Upper lobe of right lung (tissue), 1 donor: ENCODE data around the gene CTF1. TPM values are rescaled to one million over a fixed set of nuclear protein-coding genes. Genes with fewer than 3 reads are reported as not detected.

Experiments used
- ATAC-seq: fragments of 200-7000 bp; cut with Tn5 transposase; one replicate; pipeline ENCODE4 v1.9.1; 2020; ENCODE audit warnings: mild to moderate bottlenecking, moderate library complexity
- DNase-seq: peaks from one replicate; pipeline ENCODE4 v3.0.0-alpha.2; 2020
- H3K27ac ChIP-seq: fragments of 200-600 bp; one replicate; pipeline ENCODE4 v1.8.0; 2022
- H3K27me3 ChIP-seq: fragments of 200-600 bp; one replicate; pipeline ENCODE4 v1.8.0; 2022; ENCODE audit warnings: mild to moderate bottlenecking
- H3K36me3 ChIP-seq: fragments of 200-600 bp; one replicate; pipeline ENCODE4 v1.8.0; 2022
- H3K4me1 ChIP-seq: fragments of 200-600 bp; one replicate; pipeline ENCODE4 v1.8.0; 2022
- H3K4me3 ChIP-seq: fragments of 200-600 bp; one replicate; pipeline ENCODE4 v1.8.0; 2022; ENCODE audit warnings: mild to moderate bottlenecking
- H3K9me3 ChIP-seq: fragments of 200-600 bp; one replicate; pipeline ENCODE4 v1.8.0; 2022
- intact Hi-C: fragments of 100-400 bp; cut with DNase I; formaldehyde crosslinking; loops from one replicate; pipeline ENCODE4 v1.11.0; 2022
- total RNA-seq: library from RNA; stranded (reverse); fragmentation: NEBNext Ultra II Directional; extraction: Animal tissue kit (Norgen Biotek cat#: 25700); gene quantifications from one replicate; pipeline ENCODE4 v1.2.1, GENCODE V29; 2021
- TF ChIP-seq, protein P1 (sequence below): fragments of 200-600 bp; IDR thresholded peaks from one replicate; pipeline ENCODE4 v1.8.0; 2022; ENCODE audit warnings: antibody characterized with exemption
- donor health status: DM: no; HTN: yes; CAD: no; lungs with severe emphysema.

Gene CTF1
- total RNA-seq, 1 donor from 2014 or later: 9.3 TPM

DNA sequence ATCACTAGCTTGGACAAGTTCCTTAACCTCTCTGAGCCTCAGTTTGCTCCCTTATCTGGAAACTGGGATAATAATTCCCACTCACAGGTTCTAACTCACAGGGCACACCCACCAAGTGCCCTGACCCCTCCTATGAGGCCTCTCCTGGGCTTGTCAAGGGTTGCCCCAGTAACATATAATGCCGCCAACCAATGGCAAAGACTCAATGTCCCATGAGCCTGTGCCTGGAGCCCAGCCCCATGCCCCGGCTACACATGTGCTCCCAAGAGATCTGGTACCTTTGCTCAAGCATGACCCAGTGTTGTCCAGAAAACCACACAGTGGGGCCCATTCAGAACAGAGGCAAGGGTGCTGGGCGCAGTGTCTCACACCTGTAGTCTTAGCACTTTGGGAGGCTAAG, 18.4 kb downstream of the CTF1 start:
- H3K36me3 ChIP-seq: no peaks in the 10 kb centered on the region
- TF ChIP-seq, protein P1, sequence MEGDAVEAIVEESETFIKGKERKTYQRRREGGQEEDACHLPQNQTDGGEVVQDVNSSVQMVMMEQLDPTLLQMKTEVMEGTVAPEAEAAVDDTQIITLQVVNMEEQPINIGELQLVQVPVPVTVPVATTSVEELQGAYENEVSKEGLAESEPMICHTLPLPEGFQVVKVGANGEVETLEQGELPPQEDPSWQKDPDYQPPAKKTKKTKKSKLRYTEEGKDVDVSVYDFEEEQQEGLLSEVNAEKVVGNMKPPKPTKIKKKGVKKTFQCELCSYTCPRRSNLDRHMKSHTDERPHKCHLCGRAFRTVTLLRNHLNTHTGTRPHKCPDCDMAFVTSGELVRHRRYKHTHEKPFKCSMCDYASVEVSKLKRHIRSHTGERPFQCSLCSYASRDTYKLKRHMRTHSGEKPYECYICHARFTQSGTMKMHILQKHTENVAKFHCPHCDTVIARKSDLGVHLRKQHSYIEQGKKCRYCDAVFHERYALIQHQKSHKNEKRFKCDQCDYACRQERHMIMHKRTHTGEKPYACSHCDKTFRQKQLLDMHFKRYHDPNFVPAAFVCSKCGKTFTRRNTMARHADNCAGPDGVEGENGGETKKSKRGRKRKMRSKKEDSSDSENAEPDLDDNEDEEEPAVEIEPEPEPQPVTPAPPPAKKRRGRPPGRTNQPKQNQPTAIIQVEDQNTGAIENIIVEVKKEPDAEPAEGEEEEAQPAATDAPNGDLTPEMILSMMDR: no peak
- no peaks in the 10 kb centered on the region for H3K4me1 ChIP-seq
- DNase-seq: no peak
- H3K27me3 ChIP-seq: no peaks in the 10 kb centered on the region
- no peak overlapping the region for H3K4me3 ChIP-seq
- ATAC-seq: no peak
- no peak overlapping the region for H3K27ac ChIP-seq
- H3K9me3 ChIP-seq: no peaks in the 10 kb centered on the region
- intact Hi-C loops: no loop called here

DNA sequence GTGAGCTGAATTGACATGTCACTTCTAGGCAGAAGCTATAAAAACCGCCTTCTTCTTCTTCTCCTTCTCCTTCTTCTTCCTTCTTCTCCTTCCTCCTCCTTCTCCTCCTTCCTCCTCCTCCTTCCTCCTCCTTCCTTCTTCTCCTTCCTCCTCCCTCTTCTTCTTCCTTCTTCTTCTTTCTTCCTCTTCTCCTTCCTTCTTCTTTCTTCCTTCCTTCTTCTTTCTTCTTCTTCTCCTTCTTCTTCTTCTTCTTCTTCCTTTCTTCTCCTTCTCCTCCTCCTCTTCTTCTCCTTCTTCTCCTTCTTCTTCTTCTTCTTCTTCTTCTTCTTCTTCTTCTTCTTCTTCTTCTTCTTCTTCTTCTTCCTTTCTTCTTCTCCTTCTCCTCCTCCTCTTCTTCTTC, 22.2 kb downstream of the CTF1 start:
- intact Hi-C loops: no loop called here
- Histone ChIP-seq H3K9me3 (no peaks in the 10 kb centered on the region), H3K4me1 (peaks cover 4% of the 10 kb centered on the region), H3K4me3 (no peak overlapping the region), H3K36me3 (no peaks in the 10 kb centered on the region), H3K27ac (no peak overlapping the region), H3K27me3 (no peaks in the 10 kb centered on the region)
- no peak for ATAC-seq
- no peak for DNase-seq
- TF ChIP-seq, protein P1: no peak

DNA sequence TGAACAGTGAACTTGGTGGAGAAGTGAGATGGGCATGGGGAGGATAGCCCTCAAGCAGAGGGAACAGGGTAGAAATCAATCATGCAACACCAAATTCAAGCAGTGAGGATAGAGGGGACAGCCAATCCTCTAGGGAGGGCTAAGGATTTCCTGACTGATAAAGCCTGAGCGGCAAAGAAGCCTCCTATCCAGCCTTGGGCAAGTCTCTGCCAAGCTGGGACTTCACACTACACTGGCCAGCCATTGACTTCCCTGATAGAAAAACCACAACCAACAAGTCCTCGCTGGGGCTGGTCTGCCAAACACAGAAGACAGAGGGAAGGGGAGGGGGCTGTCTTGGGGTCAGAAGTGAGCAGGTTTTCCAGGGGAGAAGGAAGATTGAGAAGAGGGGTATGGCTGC, 24.5 kb downstream of the CTF1 start:
- H3K4me3 ChIP-seq: no peak overlapping the region
- TF ChIP-seq, protein P1: no peak
- peaks cover 8% of the 10 kb centered on the region for H3K4me1 ChIP-seq
- no peaks in the 10 kb centered on the region for H3K9me3 ChIP-seq
- no peaks in the 10 kb centered on the region for H3K27me3 ChIP-seq
- DNase-seq: no peak
- no peak for ATAC-seq
- H3K36me3 ChIP-seq: no peaks in the 10 kb centered on the region
- no peak overlapping the region for H3K27ac ChIP-seq
- intact Hi-C loops: no loop called here

DNA sequence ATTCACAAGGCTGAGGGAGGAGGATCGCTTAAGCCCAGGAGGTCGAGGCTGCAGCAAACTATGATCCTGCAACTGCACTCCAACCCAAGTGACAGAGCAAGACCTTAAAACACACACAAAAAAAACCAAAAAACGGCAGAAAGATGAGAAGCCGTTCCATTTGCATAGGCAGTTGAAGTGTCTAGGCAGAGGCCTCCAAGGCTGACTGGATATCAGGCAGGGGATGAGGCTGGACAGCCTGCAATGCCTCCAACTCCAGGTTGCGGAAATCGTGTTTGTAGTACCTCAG, 25.0 kb downstream of the CTF1 start:
- intact Hi-C loops: no loop called here

DNA sequence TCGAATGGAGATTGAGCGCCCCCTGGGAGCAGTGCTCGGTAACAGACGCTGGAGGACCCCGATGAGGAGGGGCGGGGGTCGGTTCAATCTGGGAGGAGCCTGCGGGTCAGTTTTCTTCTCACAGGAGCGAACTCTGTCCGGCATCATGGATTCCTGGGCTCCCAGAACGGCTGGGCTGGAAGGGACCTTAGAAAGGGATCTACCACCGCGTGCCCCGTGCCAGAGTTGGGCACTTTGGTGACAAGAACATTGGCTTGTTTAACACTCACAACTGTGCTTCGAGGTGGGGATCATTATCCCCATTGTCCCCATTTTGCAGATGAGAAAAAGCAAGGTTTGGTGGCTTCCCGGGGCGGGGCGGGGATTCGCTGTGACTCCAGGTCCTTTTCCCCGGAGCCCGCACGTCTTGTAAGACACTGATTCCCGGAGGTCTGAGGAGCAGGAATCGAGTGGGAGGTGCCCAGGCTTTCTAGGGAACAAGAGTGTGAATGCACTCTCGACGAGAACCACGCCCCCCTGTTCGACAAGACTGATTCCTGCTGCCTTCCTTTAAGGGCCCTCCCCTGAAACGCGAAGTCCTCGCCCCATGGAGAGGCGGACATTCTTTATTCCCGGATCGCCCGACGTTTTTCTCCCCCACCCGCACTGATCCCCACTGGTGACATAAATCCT, 25.5 kb downstream of the CTF1 start:
- H3K4me1 ChIP-seq: peaks cover 8% of the 10 kb centered on the region
- intact Hi-C loops: no loop called here
- no peaks in the 10 kb centered on the region for H3K27me3 ChIP-seq
- no peaks in the 10 kb centered on the region for H3K9me3 ChIP-seq
- H3K36me3 ChIP-seq: no peaks in the 10 kb centered on the region
- TF ChIP-seq, protein P1: peak; percentile 92
- peak overlapping the region; percentile 72 for H3K4me3 ChIP-seq
- ATAC-seq: peak; percentile 42
- DNase-seq: peak; percentile 92
- H3K27ac ChIP-seq: peak overlapping the region; percentile 75

More for the DNA sequence above, 25.0 kb downstream of the CTF1 start:
- H3K27ac ChIP-seq: peak overlapping the region; percentile 75
- H3K36me3 ChIP-seq: no peaks in the 10 kb centered on the region
- H3K27me3 ChIP-seq: no peaks in the 10 kb centered on the region
- TF ChIP-seq, protein P1: no peak
- ATAC-seq: no peak
- H3K9me3 ChIP-seq: no peaks in the 10 kb centered on the region
- peaks cover 8% of the 10 kb centered on the region for H3K4me1 ChIP-seq
- DNase-seq: no peak
- peak overlapping the region; percentile 72 for H3K4me3 ChIP-seq
